Neural cell (in vitro differentiated cells): ENCODE results near the gene PAX2. TPM values are rescaled to one million over a fixed set of nuclear protein-coding genes. Genes with fewer than 3 reads are reported as not detected.

ENCODE experiments used
- H2AFZ ChIP-seq: fragments of 200-600, 300-800 bp; sonication (generic), shearing (Covaris generic); 2 replicates; pipeline ENCODE4 v1.6.0; 2014; ENCODE audit warnings: low read depth, mild to moderate bottlenecking, antibody characterized with exemption, low read length, moderate library complexity
- H3F3A ChIP-seq: fragments of 200-600 bp; shearing (Covaris generic); 2 replicates; pipeline ENCODE4 v1.6.1; 2016; ENCODE audit warnings: mild to moderate bottlenecking, moderate library complexity, mixed read lengths, antibody characterized with exemption, low read length; ENCODE audit not compliant: insufficient read depth, poor library complexity, severe bottlenecking
- H3K27ac ChIP-seq: fragments of 200-600, 300-800 bp; sonication (generic), shearing (Covaris generic); 2 replicates; pipeline ENCODE4 v1.5.1; 2014; ENCODE audit warnings: mild to moderate bottlenecking, low read length, moderate library complexity
- H3K27me3 ChIP-seq: fragments of 300-800, 200-600 bp; sonication (generic), shearing (Covaris generic); 2 replicates; pipeline ENCODE4 v1.6.0; 2014; ENCODE audit warnings: mild to moderate bottlenecking, low read depth, low read length, moderate library complexity; ENCODE audit not compliant: insufficient read depth
- H3K36me3 ChIP-seq: fragments of 300-800, 200-600 bp; sonication (generic), shearing (Covaris generic); 2 replicates; pipeline ENCODE4 v1.5.1; 2014; ENCODE audit warnings: mild to moderate bottlenecking, antibody characterized with exemption, low read length, moderate library complexity; ENCODE audit not compliant: insufficient read depth
- H3K4me2 ChIP-seq: fragments of 300-800, 200-600 bp; sonication (generic), shearing (Covaris generic); 2 replicates; pipeline ENCODE4 v1.6.0; 2014; ENCODE audit warnings: mild to moderate bottlenecking, low read length
- H3K4me3 ChIP-seq: fragments of 300-800, 200-600 bp; sonication (generic), shearing (Covaris generic); 2 replicates; pipeline ENCODE4 v1.5.1; 2014; ENCODE audit warnings: mild to moderate bottlenecking, low read length, moderate library complexity
- H3K79me2 ChIP-seq: fragments of 200-600 bp; shearing (Covaris generic); replicated peaks from 2 replicates; pipeline ENCODE4 v1.6.0; 2014; ENCODE audit warnings: mild to moderate bottlenecking, low read length, moderate library complexity; ENCODE audit not compliant: insufficient read depth
- H3K9ac ChIP-seq: fragments of 300-800, 200-600 bp; sonication (generic), shearing (Covaris generic); 2 replicates; pipeline ENCODE4 v1.6.1; 2016; ENCODE audit warnings: mild to moderate bottlenecking, low read length, mixed read lengths
- H3K9me2 ChIP-seq: fragments of 200-600 bp; shearing (Covaris generic); 2 replicates; pipeline ENCODE4 v1.6.1; 2016; ENCODE audit warnings: mild to moderate bottlenecking, low read length, mixed read lengths; ENCODE audit not compliant: insufficient read depth
- H3K9me3 ChIP-seq: fragments of 200-600, 300-800 bp; sonication (generic), shearing (Covaris generic); 2 replicates; pipeline ENCODE4 v1.6.1; 2016; ENCODE audit warnings: mild to moderate bottlenecking, mixed run types, low read length, moderate library complexity, mixed read lengths
- H4K20me1 ChIP-seq: fragments of 200-600 bp; shearing (Covaris generic); 2 replicates; pipeline ENCODE4 v1.6.1; 2016; ENCODE audit warnings: mild to moderate bottlenecking, mixed run types; ENCODE audit not compliant: insufficient read depth
- CTCF ChIP-seq: fragments of 450-650 bp; IDR thresholded peaks from 2 replicates; pipeline ENCODE4 v1.5.1; 2014; ENCODE audit warnings: antibody characterized with exemption, mild to moderate bottlenecking, moderate library complexity; ENCODE audit not compliant: poor library complexity, severe bottlenecking
- EP300 ChIP-seq: fragments of 450-650 bp; conservative IDR thresholded peaks from 2 replicates; pipeline ENCODE4 v1.6.1; 2014; ENCODE audit warnings: antibody characterized with exemption, mild to moderate bottlenecking, moderate library complexity; ENCODE audit not compliant: poor library complexity, severe bottlenecking
- EZH2 ChIP-seq: fragments of 200-600, 300-800 bp; shearing (Covaris generic), sonication (generic); IDR thresholded peaks from 2 replicates; pipeline ENCODE4 v1.6.1; 2014; ENCODE audit warnings: antibody characterized with exemption, low read length, borderline replicate concordance, mild to moderate bottlenecking; ENCODE audit not compliant: insufficient read depth, poor library complexity, severe bottlenecking
- MXI1 ChIP-seq: fragments of 450-650 bp; conservative IDR thresholded peaks from 2 replicates; pipeline ENCODE4 v1.6.1; 2014; ENCODE audit warnings: antibody characterized with exemption, mild to moderate bottlenecking; ENCODE audit not compliant: poor library complexity, severe bottlenecking
- POLR2AphosphoS5 ChIP-seq: IDR thresholded peaks from 2 replicates; pipeline ENCODE4 v1.6.1; 2012
- RAD21 ChIP-seq: fragments of 450-650 bp; conservative IDR thresholded peaks from 2 replicates; pipeline ENCODE4 v1.6.1; 2014; ENCODE audit warnings: antibody characterized with exemption, mild to moderate bottlenecking, moderate library complexity
- REST ChIP-seq: IDR thresholded peaks from 2 replicates; pipeline ENCODE4 v1.6.1; 2012; ENCODE audit warnings: borderline replicate concordance
- SMC3 ChIP-seq: fragments of 450-650 bp; conservative IDR thresholded peaks from 2 replicates; pipeline ENCODE4 v1.6.1; 2014; ENCODE audit warnings: antibody characterized with exemption, mild to moderate bottlenecking, moderate library complexity; ENCODE audit not compliant: poor library complexity
- TAF1 ChIP-seq: IDR thresholded peaks from 2 replicates; pipeline ENCODE4 v1.6.1; 2012; ENCODE audit warnings: low read depth
- polyA plus RNA-seq: library from polyadenylated mRNA; depleted of rRNA; stranded (reverse); fragments of >200 nt; gene quantifications from 2 replicates; pipeline ENCODE4 v1.2.3, GENCODE V29; 2014

Gene PAX2
- polyA plus RNA-seq, 1 donor from 2014 or later: not detected

GRCh38 chr10:100800931-100801330 lies 55.5 kb downstream of the PAX2 start:
- Histone ChIP-seq H3K27ac (no peak overlapping the region), H3K36me3 (no peaks in the 10 kb centered on the region), H3K79me2 (no peaks in the 10 kb centered on the region), H3K4me3 (no peak overlapping the region), H3K9me3 (no peaks in the 10 kb centered on the region), H3F3A (no peaks in the 10 kb centered on the region), H3K9me2 (no peaks in the 10 kb centered on the region), H2AFZ (no peak overlapping the region), H4K20me1 (no peaks in the 10 kb centered on the region), H3K9ac (no peak overlapping the region), H3K4me2 (no peak overlapping the region), H3K27me3 (peaks cover 19% of the 10 kb centered on the region)
- TF ChIP-seq REST: no peak
- no peak for TF ChIP-seq TAF1
- TF ChIP-seq POLR2AphosphoS5: no peak
- TF ChIP-seq MXI1: no peak
- TF ChIP-seq CTCF: no peak
- TF ChIP-seq EZH2: no peak
- no peak for TF ChIP-seq EP300
- no peak for TF ChIP-seq SMC3
- no peak for TF ChIP-seq RAD21

GRCh38 chr10:100802196-100802595 lies 56.8 kb downstream of the PAX2 start:
- no peaks in the 10 kb centered on the region for H3F3A ChIP-seq
- no peak overlapping the region for H3K9ac ChIP-seq
- H3K27me3 ChIP-seq: peaks cover 19% of the 10 kb centered on the region
- H4K20me1 ChIP-seq: no peaks in the 10 kb centered on the region
- no peak overlapping the region for H3K27ac ChIP-seq
- no peaks in the 10 kb centered on the region for H3K36me3 ChIP-seq
- H3K4me3 ChIP-seq: no peak overlapping the region
- no peaks in the 10 kb centered on the region for H3K79me2 ChIP-seq
- H2AFZ ChIP-seq: no peak overlapping the region
- TF ChIP-seq SMC3: no peak
- TF ChIP-seq EP300: no peak
- no peak for TF ChIP-seq EZH2
- no peak for TF ChIP-seq TAF1
- no peak for TF ChIP-seq POLR2AphosphoS5
- no peak for TF ChIP-seq RAD21
- no peak for TF ChIP-seq MXI1
- TF ChIP-seq REST: no peak
- no peak for TF ChIP-seq CTCF
- no peaks in the 10 kb centered on the region for H3K9me3 ChIP-seq
- no peak overlapping the region for H3K4me2 ChIP-seq
- no peaks in the 10 kb centered on the region for H3K9me2 ChIP-seq
